ENCODE results near the gene RBBP5.

DNA sequence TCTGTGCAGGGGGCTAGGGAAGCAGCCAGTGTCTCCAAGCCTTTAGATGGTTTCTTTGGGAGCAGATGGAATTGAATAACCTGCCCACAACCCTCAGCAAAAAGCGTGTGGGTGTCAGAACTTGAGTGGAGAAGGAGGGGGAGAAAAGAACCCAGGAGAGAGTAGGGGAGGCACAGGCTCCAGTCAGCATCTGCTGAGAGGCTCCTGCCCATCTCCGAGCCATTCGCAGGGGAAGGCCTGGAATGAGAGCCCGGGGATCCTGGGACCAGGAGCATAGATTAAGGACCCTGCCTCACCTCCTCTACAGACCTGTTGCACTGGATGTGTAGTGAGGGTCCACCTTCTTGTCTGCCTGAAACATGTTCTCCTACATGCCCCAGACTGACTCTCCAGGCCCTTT, 53.8 kb downstream of the RBBP5 start:
- TF ChIP-seq, protein P1, sequence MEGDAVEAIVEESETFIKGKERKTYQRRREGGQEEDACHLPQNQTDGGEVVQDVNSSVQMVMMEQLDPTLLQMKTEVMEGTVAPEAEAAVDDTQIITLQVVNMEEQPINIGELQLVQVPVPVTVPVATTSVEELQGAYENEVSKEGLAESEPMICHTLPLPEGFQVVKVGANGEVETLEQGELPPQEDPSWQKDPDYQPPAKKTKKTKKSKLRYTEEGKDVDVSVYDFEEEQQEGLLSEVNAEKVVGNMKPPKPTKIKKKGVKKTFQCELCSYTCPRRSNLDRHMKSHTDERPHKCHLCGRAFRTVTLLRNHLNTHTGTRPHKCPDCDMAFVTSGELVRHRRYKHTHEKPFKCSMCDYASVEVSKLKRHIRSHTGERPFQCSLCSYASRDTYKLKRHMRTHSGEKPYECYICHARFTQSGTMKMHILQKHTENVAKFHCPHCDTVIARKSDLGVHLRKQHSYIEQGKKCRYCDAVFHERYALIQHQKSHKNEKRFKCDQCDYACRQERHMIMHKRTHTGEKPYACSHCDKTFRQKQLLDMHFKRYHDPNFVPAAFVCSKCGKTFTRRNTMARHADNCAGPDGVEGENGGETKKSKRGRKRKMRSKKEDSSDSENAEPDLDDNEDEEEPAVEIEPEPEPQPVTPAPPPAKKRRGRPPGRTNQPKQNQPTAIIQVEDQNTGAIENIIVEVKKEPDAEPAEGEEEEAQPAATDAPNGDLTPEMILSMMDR (IDR thresholded peaks at IDR 0.05): no peak
- TF ChIP-seq POLR2AphosphoS5 (IDR thresholded peaks at IDR 0.05) (no peak), EP300 (IDR thresholded peaks at IDR 0.05) (no peak)
